ENCODE data around the gene SAMD9.

DNA sequence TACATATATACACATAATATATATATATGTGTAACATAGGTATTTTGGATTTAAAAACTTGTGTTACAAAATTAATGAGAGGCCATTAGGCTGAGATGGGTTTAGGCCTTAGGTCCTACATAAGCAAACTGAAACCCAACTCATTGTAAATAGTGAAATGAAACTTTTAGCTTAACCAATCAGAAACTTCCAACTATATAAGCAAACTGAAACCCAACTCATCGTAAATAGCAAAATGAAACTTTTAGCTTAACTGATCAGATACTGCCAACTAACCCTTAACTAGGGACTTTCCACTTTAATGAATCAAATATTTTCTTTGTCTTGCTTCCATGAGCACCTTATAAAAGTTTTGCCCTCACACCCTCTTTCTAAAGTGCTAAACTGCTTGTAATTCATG is 47.7 kb upstream of the SAMD9 start:
- no peak for TF ChIP-seq POLR2A (IDR thresholded peaks at IDR 0.05; ENCODE audit: low read depth, low read length)
- TF ChIP-seq, protein P1, sequence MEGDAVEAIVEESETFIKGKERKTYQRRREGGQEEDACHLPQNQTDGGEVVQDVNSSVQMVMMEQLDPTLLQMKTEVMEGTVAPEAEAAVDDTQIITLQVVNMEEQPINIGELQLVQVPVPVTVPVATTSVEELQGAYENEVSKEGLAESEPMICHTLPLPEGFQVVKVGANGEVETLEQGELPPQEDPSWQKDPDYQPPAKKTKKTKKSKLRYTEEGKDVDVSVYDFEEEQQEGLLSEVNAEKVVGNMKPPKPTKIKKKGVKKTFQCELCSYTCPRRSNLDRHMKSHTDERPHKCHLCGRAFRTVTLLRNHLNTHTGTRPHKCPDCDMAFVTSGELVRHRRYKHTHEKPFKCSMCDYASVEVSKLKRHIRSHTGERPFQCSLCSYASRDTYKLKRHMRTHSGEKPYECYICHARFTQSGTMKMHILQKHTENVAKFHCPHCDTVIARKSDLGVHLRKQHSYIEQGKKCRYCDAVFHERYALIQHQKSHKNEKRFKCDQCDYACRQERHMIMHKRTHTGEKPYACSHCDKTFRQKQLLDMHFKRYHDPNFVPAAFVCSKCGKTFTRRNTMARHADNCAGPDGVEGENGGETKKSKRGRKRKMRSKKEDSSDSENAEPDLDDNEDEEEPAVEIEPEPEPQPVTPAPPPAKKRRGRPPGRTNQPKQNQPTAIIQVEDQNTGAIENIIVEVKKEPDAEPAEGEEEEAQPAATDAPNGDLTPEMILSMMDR (IDR thresholded peaks at IDR 0.05; ENCODE audit: extremely low read depth in 1 of 2, insufficient read depth in 1 of 2, low read depth in 1 of 2, low read length in 2 of 2): no peak
- no peak for TF ChIP-seq EZH2 (IDR thresholded peaks at IDR 0.05; ENCODE audit: borderline replicate concordance, low read depth, low read length, severe bottlenecking)
- TF ChIP-seq GATA2 (IDR thresholded peaks at IDR 0.05; ENCODE audit: insufficient read depth, insufficient read length, low read depth, low read length): no peak
- TF ChIP-seq POLR2AphosphoS5 (IDR thresholded peaks at IDR 0.05; ENCODE audit: insufficient read depth, low read depth, low read length): no peak
- no peak for TF ChIP-seq JUN (IDR thresholded peaks at IDR 0.05; ENCODE audit: borderline replicate concordance, insufficient read depth, insufficient read length, low read depth)
